A549 (cell line): ENCODE data around the gene OR1A2. TPM values are rescaled to one million over a fixed set of nuclear protein-coding genes. Genes with fewer than 3 reads are reported as not detected.
"Not testable (repeated sequence)": the region's sequence is repeated elsewhere in the genome, so short reads cannot be mapped to it uniquely, and the experiment has no call there.

Experiments
- ATAC-seq, 2 experiments: fragments of 200-7000 bp in 1 of 2; fragments of >200 bp in 1 of 2; cut with Nextera tagmentation in 1 of 2; cut with Tn5 transposase in 1 of 2; 3 replicates each; pipeline versions ENCODE4 v1.8.0 to v1.9.1; 2018 to 2020; ENCODE audit warnings: mild to moderate bottlenecking in 1 of 2, moderate library complexity in 1 of 2
- CTCF ChIA-PET: fragments of 300-600 bp; sonication (Branson Sonifier 250); formaldehyde crosslinking; extraction: SDS; loops from one replicate; lab custom pipeline; 2021; ENCODE audit warnings: antibody characterized with exemption, inconsistent platforms; lab: Yijun Ruan, JAX
- POLR2A ChIA-PET: fragments of 350-600 bp; formaldehyde crosslinking; extraction: SDS; loops from one replicate; lab custom pipeline; 2021; ENCODE audit warnings: antibody characterized with exemption, inconsistent platforms; lab: Yijun Ruan, JAX
- DNase-seq, 2 experiments: peaks; one replicate each; pipeline versions ENCODE4 v3.0.0 to v3.0.0-alpha.2; 2011 to 2016; ENCODE audit warnings: low read depth in 1 of 2, low spot score in 1 of 2
- FAIRE-seq: peaks from 2 replicates; lab custom pipeline; 2011; peaks lifted over from hg19 to GRCh38; lab: Jason Lieb, UNC
- H3K27ac ChIP-seq, 2 experiments: fragments of >200 bp; sonication (Bioruptor Twin); formaldehyde crosslinking; 3 replicates each; pipeline ENCODE4 v1.5.1; 2016 to 2017
- H3K4me1 ChIP-seq: fragments of >200 bp; sonication (Bioruptor Twin); formaldehyde crosslinking; 3 replicates; pipeline ENCODE4 v1.6.1; 2016
- H3K4me2 ChIP-seq: fragments of >200 bp; sonication (Bioruptor Twin); formaldehyde crosslinking; 3 replicates; pipeline ENCODE4 v1.6.1; 2016
- H3K4me3 ChIP-seq: fragments of >200 bp; sonication (Bioruptor Twin); formaldehyde crosslinking; 3 replicates; pipeline ENCODE4 v1.5.1; 2016
- H3K9me3 ChIP-seq: fragments of >200 bp; sonication (Bioruptor Twin); formaldehyde crosslinking; 3 replicates; pipeline ENCODE4 v1.6.1; 2016
- CBX8 ChIP-seq: fragments of 200-600 bp; sonication (generic); IDR thresholded peaks from 2 replicates; pipeline ENCODE4 v1.6.1; 2016
- EHMT2 ChIP-seq: fragments of 200-600 bp; sonication (generic); IDR thresholded peaks from 2 replicates; pipeline ENCODE4 v1.6.1; 2016; ENCODE audit warnings: antibody characterized with exemption, low read depth, mild to moderate bottlenecking, moderate library complexity
- ESRRA ChIP-seq: fragments of 150-350 bp; IDR thresholded peaks from 2 replicates; pipeline ENCODE4 v1.6.1; 2014; ENCODE audit warnings: mild to moderate bottlenecking, low read length, borderline replicate concordance
- FOSB ChIP-seq: fragments of 250-450 bp; sonication (Bioruptor Pico); IDR thresholded peaks from 2 replicates; pipeline ENCODE4 v1.5.0; 2020; ENCODE audit warnings: mild to moderate bottlenecking, moderate library complexity
- FOSL2 ChIP-seq, 2 experiments: fragments of 450-650 bp in 1 of 2; fragments of >200 bp in 1 of 2; sonication (Bioruptor Twin) in 1 of 2; formaldehyde crosslinking; IDR thresholded peaks; 2 replicates each; pipeline versions ENCODE4 v1.5.0 to v1.6.1; 2016 to 2020; ENCODE audit warnings: mild to moderate bottlenecking in 1 of 2, moderate library complexity in 1 of 2
- FOXS1 ChIP-seq: fragments of 250-450 bp; sonication (Bioruptor Pico); IDR thresholded peaks from 2 replicates; pipeline ENCODE4 v1.5.0; 2020; ENCODE audit warnings: mild to moderate bottlenecking, moderate library complexity
- HDAC2 ChIP-seq: fragments of 200-600 bp; sonication (generic); IDR thresholded peaks from 2 replicates; pipeline ENCODE4 v1.6.1; 2016
- HEYL ChIP-seq: fragments of 250-450 bp; sonication (Bioruptor Pico); IDR thresholded peaks from 2 replicates; pipeline ENCODE4 v1.8.0; 2021; ENCODE audit warnings: mild to moderate bottlenecking, moderate library complexity
- HOXA7 ChIP-seq: fragments of 250-450 bp; sonication (Bioruptor Pico); IDR thresholded peaks from 2 replicates; pipeline ENCODE4 v1.5.0; 2020; ENCODE audit warnings: mild to moderate bottlenecking, moderate library complexity
- JUN ChIP-seq, 2 experiments: fragments of >200 bp; sonication (Bioruptor Twin); formaldehyde crosslinking; IDR thresholded peaks; 2 replicates in 1 of 2; 3 replicates in 1 of 2; pipeline ENCODE4 v1.6.1; 2016 to 2017
- KDM1A ChIP-seq: fragments of 200-600 bp; sonication (generic); IDR thresholded peaks from 2 replicates; pipeline ENCODE4 v1.6.1; 2016; ENCODE audit warnings: low read depth, mild to moderate bottlenecking
- MYC ChIP-seq: IDR thresholded peaks from 2 replicates; pipeline ENCODE4 v1.6.1; 2012; ENCODE audit warnings: mild to moderate bottlenecking, inconsistent platforms, low read length, improper control_type of control experiment, borderline replicate concordance
- NR3C1 ChIP-seq: fragments of >200 bp; sonication (Bioruptor Twin); formaldehyde crosslinking; IDR thresholded peaks from 3 replicates; pipeline ENCODE4 v1.6.1; 2017
- RCOR1 ChIP-seq: fragments of 150-350 bp; IDR thresholded peaks from 2 replicates; pipeline ENCODE4 v1.6.1; 2014; ENCODE audit warnings: antibody characterized with exemption, low read length, low read depth
- RFX5 ChIP-seq: fragments of 450-650 bp; IDR thresholded peaks from 2 replicates; pipeline ENCODE4 v1.7.1; 2014; ENCODE audit warnings: antibody characterized with exemption, mild to moderate bottlenecking, moderate library complexity
- RNF2 ChIP-seq: fragments of 200-600 bp; sonication (generic); IDR thresholded peaks from 2 replicates; pipeline ENCODE4 v1.6.1; 2016; ENCODE audit warnings: low read depth, mild to moderate bottlenecking, antibody characterized with exemption, moderate library complexity, borderline replicate concordance
- SREBF2 ChIP-seq: fragments of 450-650 bp; IDR thresholded peaks from 2 replicates; pipeline ENCODE4 v1.6.1; 2014; ENCODE audit warnings: mild to moderate bottlenecking, moderate library complexity
- TFCP2L1 ChIP-seq: fragments of 250-450 bp; sonication (Bioruptor Pico); IDR thresholded peaks from 2 replicates; pipeline ENCODE4 v1.5.0; 2021; ENCODE audit warnings: mild to moderate bottlenecking
- TP53 ChIP-seq: fragments of 250-450 bp; sonication (Bioruptor Pico); IDR thresholded peaks from 2 replicates; pipeline ENCODE4 v1.5.0; 2021; ENCODE audit warnings: mild to moderate bottlenecking, moderate library complexity
- ZC3H11A ChIP-seq: fragments of 450-650 bp; IDR thresholded peaks from 2 replicates; pipeline ENCODE4 v1.6.1; 2014; ENCODE audit warnings: antibody characterized with exemption, mild to moderate bottlenecking
- ZSCAN20 ChIP-seq: fragments of 250-450 bp; sonication (Bioruptor Pico); IDR thresholded peaks from 2 replicates; pipeline ENCODE4 v1.8.0; 2022; ENCODE audit warnings: mild to moderate bottlenecking, moderate library complexity
- WGBS: methylation state at CpG from one replicate; pipeline ENCODE4 v1.1.6; 2017; ENCODE audit errors: missing lambda C conversion rate; 5-methylcytosine and 5-hydroxymethylcytosine counted together
- polyA plus RNA-seq, 4 experiments: library from polyadenylated mRNA; depleted of rRNA in 3 of 4; stranded (reverse); fragments of >200 nt; fragmentation: RNase III in 1 of 4; extraction: RNeasy Plus Mini Kit Qiagen cat#74134 plus additional on column Dnase treatment in 1 of 4; gene quantifications; 2 replicates in 3 of 4; 3 replicates in 1 of 4; pipeline ENCODE4 v1.2.3, GENCODE V29; 2011 to 2017
- TF ChIP-seq, protein P1 (sequence below): fragments of >200 bp; sonication (Bioruptor Twin); formaldehyde crosslinking; IDR thresholded peaks from 3 replicates; pipeline ENCODE4 v1.5.1; 2016
- TF ChIP-seq, protein P2 (sequence below): fragments of 150-350 bp; IDR thresholded peaks from 2 replicates; pipeline ENCODE4 v1.6.1; 2014; ENCODE audit warnings: low read depth, mild to moderate bottlenecking, low read length

The OR1A2 gene
- polyA plus RNA-seq, 2 of the 4 experiments (the other 2 are of a cell fraction): not detected

DNA sequence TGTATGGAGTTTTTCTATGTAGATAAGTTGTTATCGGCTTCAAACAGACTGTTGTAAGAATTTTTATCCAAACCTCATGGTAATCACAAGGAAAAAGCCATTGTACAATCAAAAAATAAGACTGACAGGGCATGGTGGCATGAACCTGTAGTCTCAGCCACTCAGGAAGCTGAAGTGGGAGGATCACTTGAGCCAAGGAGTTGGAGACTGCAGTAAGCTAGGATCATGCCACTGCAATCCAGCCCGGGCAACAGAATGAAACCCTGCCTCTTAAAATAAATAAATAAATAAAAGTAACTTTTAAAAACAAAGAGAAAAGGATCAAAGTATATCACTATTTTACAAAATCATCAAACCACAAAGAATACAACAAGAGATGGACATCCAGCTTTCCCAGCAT, 24.5 kb downstream of the OR1A2 start:
- POLR2A ChIA-PET: no interaction called here
- Histone ChIP-seq H3K9me3 (no peaks in the 10 kb centered on the region), H3K27ac (no peak overlapping the region), H3K4me3 (no peak overlapping the region), H3K4me2 (no peak overlapping the region), H3K4me1 (no peaks in the 10 kb centered on the region)
- no peak for ATAC-seq
- no peak for FAIRE-seq
- no peak for DNase-seq
- CTCF ChIA-PET: no interaction called here
- WGBS: 7% methylated on average over 2 of the region's 2 CpGs
- no peak for TF ChIP-seq HDAC2
- no peak for TF ChIP-seq KDM1A
- TF ChIP-seq, protein P1, sequence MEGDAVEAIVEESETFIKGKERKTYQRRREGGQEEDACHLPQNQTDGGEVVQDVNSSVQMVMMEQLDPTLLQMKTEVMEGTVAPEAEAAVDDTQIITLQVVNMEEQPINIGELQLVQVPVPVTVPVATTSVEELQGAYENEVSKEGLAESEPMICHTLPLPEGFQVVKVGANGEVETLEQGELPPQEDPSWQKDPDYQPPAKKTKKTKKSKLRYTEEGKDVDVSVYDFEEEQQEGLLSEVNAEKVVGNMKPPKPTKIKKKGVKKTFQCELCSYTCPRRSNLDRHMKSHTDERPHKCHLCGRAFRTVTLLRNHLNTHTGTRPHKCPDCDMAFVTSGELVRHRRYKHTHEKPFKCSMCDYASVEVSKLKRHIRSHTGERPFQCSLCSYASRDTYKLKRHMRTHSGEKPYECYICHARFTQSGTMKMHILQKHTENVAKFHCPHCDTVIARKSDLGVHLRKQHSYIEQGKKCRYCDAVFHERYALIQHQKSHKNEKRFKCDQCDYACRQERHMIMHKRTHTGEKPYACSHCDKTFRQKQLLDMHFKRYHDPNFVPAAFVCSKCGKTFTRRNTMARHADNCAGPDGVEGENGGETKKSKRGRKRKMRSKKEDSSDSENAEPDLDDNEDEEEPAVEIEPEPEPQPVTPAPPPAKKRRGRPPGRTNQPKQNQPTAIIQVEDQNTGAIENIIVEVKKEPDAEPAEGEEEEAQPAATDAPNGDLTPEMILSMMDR: no peak
- TF ChIP-seq, protein P2, sequence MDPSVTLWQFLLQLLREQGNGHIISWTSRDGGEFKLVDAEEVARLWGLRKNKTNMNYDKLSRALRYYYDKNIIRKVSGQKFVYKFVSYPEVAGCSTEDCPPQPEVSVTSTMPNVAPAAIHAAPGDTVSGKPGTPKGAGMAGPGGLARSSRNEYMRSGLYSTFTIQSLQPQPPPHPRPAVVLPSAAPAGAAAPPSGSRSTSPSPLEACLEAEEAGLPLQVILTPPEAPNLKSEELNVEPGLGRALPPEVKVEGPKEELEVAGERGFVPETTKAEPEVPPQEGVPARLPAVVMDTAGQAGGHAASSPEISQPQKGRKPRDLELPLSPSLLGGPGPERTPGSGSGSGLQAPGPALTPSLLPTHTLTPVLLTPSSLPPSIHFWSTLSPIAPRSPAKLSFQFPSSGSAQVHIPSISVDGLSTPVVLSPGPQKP: no peak
- no peak for TF ChIP-seq RFX5
- TF ChIP-seq TFCP2L1 (CRISPR knock-in tag): no peak
- TF ChIP-seq JUN (IDR thresholded peaks at IDR 0.05): no peak
- TF ChIP-seq RNF2: no peak
- TF ChIP-seq ZSCAN20: no peak
- TF ChIP-seq, all 56 proteins: peak for 0

DNA sequence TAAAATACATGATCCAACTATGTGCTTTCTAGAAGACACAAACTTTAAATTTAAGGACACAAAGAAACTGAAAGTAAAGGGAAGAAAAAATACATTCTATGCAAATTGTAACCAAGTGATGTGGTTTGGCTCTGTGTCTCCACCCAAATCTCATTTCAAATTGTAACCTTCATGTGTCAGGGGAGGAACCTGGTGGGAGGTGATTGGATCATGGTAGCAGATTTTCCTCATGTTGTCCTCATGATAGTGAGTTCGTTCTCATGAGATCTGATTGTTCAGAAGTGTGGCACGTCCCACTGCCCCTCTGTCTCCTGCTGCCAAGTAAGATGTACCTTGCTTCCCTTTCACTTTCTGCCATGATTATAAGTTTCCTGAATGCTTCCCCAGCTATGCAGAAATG, 25.2 kb downstream of the OR1A2 start:
- TF ChIP-seq CBX8 (no peak), ESRRA (no peak), RFX5 (no peak), MYC (no peak), TFCP2L1 (CRISPR knock-in tag) (no peak), FOXS1 (CRISPR knock-in tag) (no peak), NR3C1 (no peak), EHMT2 (no peak), FOSL2 (IDR thresholded peaks at IDR 0.05) (no peak), FOSL2 (CRISPR knock-in tag; IDR thresholded peaks at IDR 0.05) (no peak), FOSB (CRISPR knock-in tag) (no peak), TP53 (CRISPR knock-in tag) (no peak), HOXA7 (CRISPR knock-in tag) (no peak), SREBF2 (no peak), RCOR1 (no peak), HEYL (CRISPR knock-in tag) (no peak), ZC3H11A (no peak)
- TF ChIP-seq, protein P2: no peak
- DNase-seq (no peak), FAIRE-seq (peak; percentile 23), ATAC-seq (no peak)
- no peak overlapping the region for H3K4me3 ChIP-seq
- H3K4me1 ChIP-seq: no peaks in the 10 kb centered on the region
- H3K9me3 ChIP-seq: no peaks in the 10 kb centered on the region
- WGBS: 0% methylated on average over 2 of the region's 2 CpGs
- CTCF ChIA-PET: no interaction called here
- POLR2A ChIA-PET: no interaction called here
- H3K4me2 ChIP-seq: no peak overlapping the region
- no peak overlapping the region for H3K27ac ChIP-seq

DNA sequence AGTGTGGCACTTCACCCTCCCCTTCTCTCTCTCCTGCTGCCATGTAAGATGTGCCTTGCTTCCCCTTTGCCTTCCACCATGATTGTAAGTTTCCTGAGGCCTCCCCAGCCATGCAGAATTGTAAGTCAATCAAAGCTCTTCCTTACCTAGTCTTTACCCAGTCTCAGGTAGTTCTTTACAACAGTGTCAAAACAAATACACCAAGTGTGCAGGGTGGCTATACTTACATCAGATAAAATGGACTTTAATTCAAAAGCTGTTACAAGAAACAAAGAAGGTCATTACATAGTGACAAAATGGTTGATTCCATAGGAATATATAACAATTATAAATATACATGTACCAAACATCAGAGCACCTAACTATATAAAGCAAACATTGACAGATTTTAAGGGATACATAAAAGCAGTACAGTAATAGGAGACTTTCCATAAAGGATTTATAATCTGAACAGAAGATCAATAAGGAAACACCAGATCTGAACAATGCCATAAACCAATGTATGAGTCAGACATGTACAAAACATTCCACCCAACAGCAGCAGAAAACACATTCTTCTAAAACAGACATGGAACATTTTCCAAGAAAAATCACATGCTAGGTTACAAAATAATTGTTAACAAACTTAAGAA, 27.5 kb downstream of the OR1A2 start:
- CTCF ChIA-PET, POLR2A ChIA-PET, FAIRE-seq: not testable (repeated sequence)

DNA sequence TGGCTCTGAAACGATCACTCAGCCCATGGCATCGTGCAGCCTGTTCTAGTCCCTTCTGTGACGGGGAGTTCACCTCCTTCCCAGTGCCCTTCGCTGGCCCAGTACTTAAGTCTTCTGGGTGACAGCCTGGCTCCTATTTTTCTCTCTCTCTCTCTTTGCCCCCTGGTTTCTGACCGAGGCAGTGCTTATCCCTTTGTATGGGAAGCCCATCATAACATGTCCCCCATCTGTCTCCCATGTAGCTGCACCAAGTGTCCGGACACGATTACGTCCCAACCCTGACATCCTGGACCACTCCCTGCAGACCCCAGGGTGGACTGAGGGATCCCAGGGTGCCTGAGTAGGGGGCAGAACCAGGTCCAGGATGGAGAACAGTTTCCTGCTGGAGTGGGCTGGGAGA, 35.0 kb downstream of the OR1A2 start:
- 38% methylated on average over 5 of the region's 8 CpGs for WGBS
- DNase-seq, H3K4me2 ChIP-seq, H3K4me3 ChIP-seq, H3K9me3 ChIP-seq, POLR2A ChIA-PET, FAIRE-seq, CTCF ChIA-PET, H3K4me1 ChIP-seq, H3K27ac ChIP-seq, ATAC-seq: not testable (repeated sequence)

More for the DNA sequence above, 27.5 kb downstream of the OR1A2 start:
- H3K9me3 ChIP-seq, ATAC-seq, H3K4me3 ChIP-seq, H3K4me2 ChIP-seq, H3K4me1 ChIP-seq, DNase-seq, H3K27ac ChIP-seq: not testable (repeated sequence)

DNA sequence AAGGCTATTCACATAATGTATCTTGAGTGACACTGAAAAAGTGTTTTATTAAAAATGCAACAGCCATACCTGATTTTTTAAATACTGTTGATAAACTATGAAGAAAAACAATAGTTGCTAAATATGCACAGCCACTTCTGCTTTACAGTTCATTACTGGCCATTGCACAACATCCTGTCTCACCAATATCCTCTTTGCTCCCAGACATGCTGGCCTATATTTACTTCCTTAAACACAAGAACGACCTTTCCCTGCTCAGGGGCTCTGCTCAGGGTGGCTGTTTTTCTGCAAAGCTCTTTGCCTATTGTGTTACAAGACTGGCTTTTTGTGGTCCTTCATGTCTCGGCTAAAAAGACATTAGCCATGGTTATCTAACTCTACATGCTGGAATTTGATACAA, 41.4 kb downstream of the OR1A2 start:
- DNase-seq, CTCF ChIA-PET, ATAC-seq, POLR2A ChIA-PET, H3K4me2 ChIP-seq, H3K4me1 ChIP-seq, FAIRE-seq, H3K9me3 ChIP-seq, H3K4me3 ChIP-seq, H3K27ac ChIP-seq: not testable (repeated sequence)
- 0% methylated on average over 2 of the region's 2 CpGs for WGBS
